Measurements from ENCODE around the gene FTO.

The FTO gene

DNA sequence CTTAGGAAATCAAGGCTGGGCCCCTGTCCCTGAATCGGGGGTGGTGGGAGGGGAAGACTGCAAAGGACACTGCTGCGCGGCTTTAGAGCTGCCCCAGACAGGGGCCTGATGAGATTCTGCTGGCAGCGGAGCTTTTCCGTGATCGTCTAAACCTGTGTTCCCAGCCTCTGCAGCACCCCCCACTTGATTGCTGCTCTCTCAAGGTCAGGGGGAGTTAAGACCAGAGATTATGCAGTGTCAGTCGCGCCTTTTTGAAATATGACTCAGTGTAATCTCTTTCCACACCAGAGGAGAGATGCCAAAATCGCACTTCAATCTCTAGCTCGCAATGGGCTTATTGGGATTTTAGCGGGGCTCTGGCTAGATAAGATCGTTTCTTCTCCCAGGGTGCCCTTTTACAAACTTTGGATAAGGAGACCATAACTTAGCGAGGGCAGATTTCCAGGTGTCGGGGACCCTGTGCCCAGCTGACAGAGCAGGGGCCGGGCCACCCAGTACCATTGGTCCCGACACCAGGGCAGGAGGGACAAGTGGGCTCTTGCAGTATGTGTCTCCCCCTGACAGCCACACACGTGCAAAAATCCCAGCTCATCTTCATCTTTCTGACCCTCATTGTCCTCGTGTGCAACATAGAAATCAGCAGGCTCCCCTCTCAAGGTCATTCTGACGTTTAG, 495.7 kb downstream of the FTO start:
- Histone ChIP-seq H3K4me3 (ENCODE audit: low read length in 2 of 2) (no peak overlapping the region), H3K18ac (ENCODE audit: low read length) (peak overlapping the region; percentile 39), H4K8ac (ENCODE audit: low read depth, low read length) (no peak overlapping the region), H3K14ac (ENCODE audit: low read length) (no peak overlapping the region), H3K9ac (ENCODE audit: low read depth, low read length, poor library complexity) (no peak overlapping the region), H3K23ac (ENCODE audit: low read depth, low read length, poor library complexity) (no peak overlapping the region), H2BK15ac (ENCODE audit: low read length) (peak overlapping the region; percentile 28), H2BK12ac (ENCODE audit: low read length) (no peak overlapping the region), H3K79me1 (ENCODE audit: low read depth, low read length) (no peaks in the 10 kb centered on the region), H3K4me2 (ENCODE audit: insufficient read depth, low read length, poor library complexity, severe bottlenecking) (no peak overlapping the region), H3K4ac (ENCODE audit: low read length) (no peak overlapping the region), H3K9me3 (replicated peaks in 1 of 2; ENCODE audit: control insufficient read depth in 2 of 2, insufficient read depth in 1 of 2, low read depth in 1 of 2, low read length in 2 of 2) (no peaks in the 10 kb centered on the region), H2AFZ (ENCODE audit: low read length) (no peak overlapping the region), H3K36me3 (replicated peaks in 1 of 2; ENCODE audit: control insufficient read depth in 2 of 2, insufficient read depth in 2 of 2, low read length in 2 of 2) (no peaks in the 10 kb centered on the region), H2BK5ac (ENCODE audit: low read length) (no peak overlapping the region), H3K4me1 (ENCODE audit: control insufficient read depth in 2 of 2, insufficient read depth in 1 of 2, low read depth in 1 of 2, low read length in 2 of 2) (peaks cover 3 to 6% of the 10 kb centered on the region in 2 donors), H2AK5ac (ENCODE audit: low read depth, low read length) (no peak overlapping the region), H3K27me3 (ENCODE audit: control insufficient read depth in 3 of 3, insufficient read depth in 3 of 3, low read depth in 1 of 3, low read length in 3 of 3) (peaks cover 0 to 4% (median 0%) of the 10 kb centered on the region in 3 experiments), H2BK120ac (ENCODE audit: low read depth, low read length) (no peak overlapping the region), H4K91ac (ENCODE audit: low read depth, low read length, poor library complexity) (no peak overlapping the region), H3K27ac (replicated peaks; ENCODE audit: low read length) (no peak overlapping the region)
- DNase-seq (ENCODE audit: low spot score), result no peak
- WGBS, 2 donors (ENCODE audit: extremely low coverage in 2 of 2, insufficient read length in 2 of 2, insufficient replicate concordance in 1 of 2), result no CpG with 5 or more reads among the region's 19 CpGs

DNA sequence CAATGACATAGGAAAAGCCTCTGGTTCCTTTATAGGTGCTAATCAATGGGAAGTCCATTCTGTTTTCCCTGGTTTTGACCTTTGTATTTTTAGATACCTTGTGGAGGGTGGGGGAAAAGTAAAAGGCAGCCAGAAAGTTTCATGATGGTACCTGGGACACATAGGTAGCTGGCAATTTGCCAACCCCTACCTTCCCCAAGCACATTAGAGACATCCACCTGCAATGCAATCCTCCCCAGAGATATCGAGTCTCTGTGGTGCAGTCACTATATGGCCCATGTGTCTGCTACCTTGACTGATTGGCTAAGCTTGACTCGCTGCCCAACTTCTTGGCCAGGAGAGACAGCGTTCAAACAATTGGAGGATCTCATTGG, 496.2 kb downstream of the FTO start:
- no peak for DNase-seq (ENCODE audit: low spot score)
- no peak overlapping the region for H4K91ac ChIP-seq (ENCODE audit: low read depth, low read length, poor library complexity)
- no peak overlapping the region for H4K8ac ChIP-seq (ENCODE audit: low read depth, low read length)

DNA sequence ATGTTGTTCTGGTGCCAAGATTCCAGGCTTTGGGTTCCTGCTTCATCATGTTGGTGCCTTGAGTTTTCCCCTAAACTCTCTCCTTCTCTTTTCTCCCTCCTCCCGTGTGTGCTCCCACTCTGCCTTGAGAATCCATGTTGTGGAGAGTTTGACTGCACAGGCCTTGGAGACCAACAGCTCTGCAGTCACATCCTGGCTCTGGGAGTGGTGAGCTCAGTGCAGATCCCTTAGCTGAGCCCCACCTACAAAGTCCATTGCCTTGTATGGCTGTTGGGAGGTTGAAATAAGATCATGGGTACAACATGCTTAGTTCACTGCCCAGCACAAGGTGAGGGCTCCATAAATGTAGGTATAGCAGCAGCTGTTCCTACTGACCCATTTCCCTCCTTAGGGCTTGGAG, 496.8 kb downstream of the FTO start:
- H3K79me1 ChIP-seq (ENCODE audit: low read depth, low read length), result no peaks in the 10 kb centered on the region

More for the DNA sequence above, 496.2 kb downstream of the FTO start:
- H3K9me3 ChIP-seq (replicated peaks in 1 of 2; ENCODE audit: control insufficient read depth in 2 of 2, insufficient read depth in 1 of 2, low read depth in 1 of 2, low read length in 2 of 2), result no peaks in the 10 kb centered on the region
- no peak overlapping the region for H2AK5ac ChIP-seq (ENCODE audit: low read depth, low read length)
- H3K4ac ChIP-seq (ENCODE audit: low read length), result no peak overlapping the region
- H3K27ac ChIP-seq (replicated peaks; ENCODE audit: low read length), result no peak overlapping the region
- no peak overlapping the region for H3K9ac ChIP-seq (ENCODE audit: low read depth, low read length, poor library complexity)
- no peak overlapping the region for H3K14ac ChIP-seq (ENCODE audit: low read length)
- no peak overlapping the region for H2BK15ac ChIP-seq (ENCODE audit: low read length)
- peaks cover 0 to 4% of the 10 kb centered on the region in 2 donors for H3K4me1 ChIP-seq (ENCODE audit: control insufficient read depth in 2 of 2, insufficient read depth in 1 of 2, low read depth in 1 of 2, low read length in 2 of 2)
- WGBS, 2 donors (ENCODE audit: extremely low coverage in 2 of 2, insufficient read length in 2 of 2, insufficient replicate concordance in 1 of 2), result no CpG with 5 or more reads among the region's 3 CpGs
- no peak overlapping the region for H3K4me2 ChIP-seq (ENCODE audit: insufficient read depth, low read length, poor library complexity, severe bottlenecking)
- no peak overlapping the region for H3K4me3 ChIP-seq (ENCODE audit: low read length in 2 of 2)
- H2BK120ac ChIP-seq (ENCODE audit: low read depth, low read length), result no peak overlapping the region
- no peak overlapping the region for H3K23ac ChIP-seq (ENCODE audit: low read depth, low read length, poor library complexity)
- H2AFZ ChIP-seq (ENCODE audit: low read length), result no peak overlapping the region
- H3K27me3 ChIP-seq (ENCODE audit: control insufficient read depth in 3 of 3, insufficient read depth in 3 of 3, low read depth in 1 of 3, low read length in 3 of 3), result peaks cover 0 to 4% (median under 1%) of the 10 kb centered on the region in 3 experiments
- H2BK12ac ChIP-seq (ENCODE audit: low read length), result no peak overlapping the region
- no peak overlapping the region for H3K18ac ChIP-seq (ENCODE audit: low read length)
- no peaks in the 10 kb centered on the region for H3K79me1 ChIP-seq (ENCODE audit: low read depth, low read length)
- no peak overlapping the region for H2BK5ac ChIP-seq (ENCODE audit: low read length)
- H3K36me3 ChIP-seq (replicated peaks in 1 of 2; ENCODE audit: control insufficient read depth in 2 of 2, insufficient read depth in 2 of 2, low read length in 2 of 2), result no peaks in the 10 kb centered on the region

DNA sequence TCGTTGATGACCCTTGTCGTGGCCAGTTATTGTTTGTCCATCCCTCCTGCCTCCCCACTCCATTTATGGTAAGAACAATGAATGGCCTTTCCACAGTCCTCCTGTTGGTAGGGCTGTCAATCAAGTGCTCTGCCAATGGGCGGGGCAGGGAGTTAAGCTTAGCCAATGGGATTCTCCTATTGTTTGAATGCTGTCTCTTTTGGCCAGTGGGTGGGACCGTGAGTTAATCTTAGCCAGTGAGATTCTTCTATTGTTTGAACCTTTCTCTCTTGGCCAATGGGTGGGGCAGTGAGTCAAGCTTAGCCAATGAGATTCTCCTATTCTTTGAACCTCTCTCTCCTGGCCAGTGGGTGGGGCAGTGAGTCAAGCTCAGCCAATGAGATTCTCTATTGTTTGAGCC, 497.2 kb downstream of the FTO start:
- H3K4me1 ChIP-seq (ENCODE audit: control insufficient read depth in 2 of 2, insufficient read depth in 1 of 2, low read depth in 1 of 2, low read length in 2 of 2), result peaks cover 0 to 4% of the 10 kb centered on the region in 2 donors
- DNase-seq (ENCODE audit: low spot score), result no peak
- no peak overlapping the region for H3K4me2 ChIP-seq (ENCODE audit: insufficient read depth, low read length, poor library complexity, severe bottlenecking)
- no peak overlapping the region for H3K9ac ChIP-seq (ENCODE audit: low read depth, low read length, poor library complexity)
- no peak overlapping the region for H3K4ac ChIP-seq (ENCODE audit: low read length)
- no peaks in the 10 kb centered on the region for H3K36me3 ChIP-seq (replicated peaks in 1 of 2; ENCODE audit: control insufficient read depth in 2 of 2, insufficient read depth in 2 of 2, low read length in 2 of 2)
- H4K91ac ChIP-seq (ENCODE audit: low read depth, low read length, poor library complexity), result no peak overlapping the region
- no peak overlapping the region for H3K14ac ChIP-seq (ENCODE audit: low read length)
- no peak overlapping the region for H2BK12ac ChIP-seq (ENCODE audit: low read length)
- no peak overlapping the region for H2BK15ac ChIP-seq (ENCODE audit: low read length)
- WGBS, 2 donors (ENCODE audit: extremely low coverage in 2 of 2, insufficient read length in 2 of 2, insufficient replicate concordance in 1 of 2), result no CpG with 5 or more reads among the region's 4 CpGs
- H2BK5ac ChIP-seq (ENCODE audit: low read length), result no peak overlapping the region
- H4K8ac ChIP-seq (ENCODE audit: low read depth, low read length), result no peak overlapping the region
- H3K79me1 ChIP-seq (ENCODE audit: low read depth, low read length), result no peaks in the 10 kb centered on the region
- no peak overlapping the region for H3K18ac ChIP-seq (ENCODE audit: low read length)
- no peak overlapping the region for H3K4me3 ChIP-seq (ENCODE audit: low read length in 2 of 2)
- no peak overlapping the region for H2AK5ac ChIP-seq (ENCODE audit: low read depth, low read length)
- H3K27ac ChIP-seq (replicated peaks; ENCODE audit: low read length), result no peak overlapping the region
- no peak overlapping the region for H2BK120ac ChIP-seq (ENCODE audit: low read depth, low read length)
- H2AFZ ChIP-seq (ENCODE audit: low read length), result no peak overlapping the region
- H3K9me3 ChIP-seq (replicated peaks in 1 of 2; ENCODE audit: control insufficient read depth in 2 of 2, insufficient read depth in 1 of 2, low read depth in 1 of 2, low read length in 2 of 2), result no peaks in the 10 kb centered on the region
- no peak overlapping the region for H3K23ac ChIP-seq (ENCODE audit: low read depth, low read length, poor library complexity)
- H3K27me3 ChIP-seq (ENCODE audit: control insufficient read depth in 3 of 3, insufficient read depth in 3 of 3, low read depth in 1 of 3, low read length in 3 of 3), result peaks cover 0 to 5% (median 1%) of the 10 kb centered on the region in 3 experiments

More for the DNA sequence above, 496.8 kb downstream of the FTO start:
- no peak overlapping the region for H2AFZ ChIP-seq (ENCODE audit: low read length)
- H3K36me3 ChIP-seq (replicated peaks in 1 of 2; ENCODE audit: control insufficient read depth in 2 of 2, insufficient read depth in 2 of 2, low read length in 2 of 2), result no peaks in the 10 kb centered on the region
- no peak overlapping the region for H4K8ac ChIP-seq (ENCODE audit: low read depth, low read length)
- no peak overlapping the region for H3K14ac ChIP-seq (ENCODE audit: low read length)
- no peak overlapping the region for H2BK15ac ChIP-seq (ENCODE audit: low read length)
- no peak overlapping the region for H3K23ac ChIP-seq (ENCODE audit: low read depth, low read length, poor library complexity)
- H2AK5ac ChIP-seq (ENCODE audit: low read depth, low read length), result no peak overlapping the region
- H3K18ac ChIP-seq (ENCODE audit: low read length), result no peak overlapping the region
- H3K27ac ChIP-seq (replicated peaks; ENCODE audit: low read length), result no peak overlapping the region
- no peak overlapping the region for H3K4ac ChIP-seq (ENCODE audit: low read length)
- no CpG with 5 or more reads among the region's 1 CpG for WGBS, 2 donors (ENCODE audit: extremely low coverage in 2 of 2, insufficient read length in 2 of 2, insufficient replicate concordance in 1 of 2)
- peaks cover 0 to 4% (median 4%) of the 10 kb centered on the region in 3 experiments for H3K27me3 ChIP-seq (ENCODE audit: control insufficient read depth in 3 of 3, insufficient read depth in 3 of 3, low read depth in 1 of 3, low read length in 3 of 3)
- H2BK12ac ChIP-seq (ENCODE audit: low read length), result no peak overlapping the region
- no peaks in the 10 kb centered on the region for H3K9me3 ChIP-seq (replicated peaks in 1 of 2; ENCODE audit: control insufficient read depth in 2 of 2, insufficient read depth in 1 of 2, low read depth in 1 of 2, low read length in 2 of 2)
- H4K91ac ChIP-seq (ENCODE audit: low read depth, low read length, poor library complexity), result no peak overlapping the region
- H3K9ac ChIP-seq (ENCODE audit: low read depth, low read length, poor library complexity), result no peak overlapping the region
- DNase-seq (ENCODE audit: low spot score), result no peak
- H2BK5ac ChIP-seq (ENCODE audit: low read length), result no peak overlapping the region
- H3K4me1 ChIP-seq (ENCODE audit: control insufficient read depth in 2 of 2, insufficient read depth in 1 of 2, low read depth in 1 of 2, low read length in 2 of 2), result peaks cover 0 to 4% of the 10 kb centered on the region in 2 donors
- no peak overlapping the region for H3K4me3 ChIP-seq (ENCODE audit: low read length in 2 of 2)
- H3K4me2 ChIP-seq (ENCODE audit: insufficient read depth, low read length, poor library complexity, severe bottlenecking), result no peak overlapping the region
- no peak overlapping the region for H2BK120ac ChIP-seq (ENCODE audit: low read depth, low read length)

All from neuronal stem cell (in vitro differentiated cells).